OCI-M2 (cell line): ENCODE measurements around the gene PRAMEF12.
"Not testable (repeated sequence)": the region's sequence is repeated elsewhere in the genome, so short reads cannot be mapped to it uniquely, and the experiment has no call there.

Experiments
- DNase-seq: peaks from one replicate; lab custom pipeline; 2025; ENCODE audit not compliant: unreplicated experiment; lab: John Stamatoyannopoulos, UW

PRAMEF12 gene

DNA sequence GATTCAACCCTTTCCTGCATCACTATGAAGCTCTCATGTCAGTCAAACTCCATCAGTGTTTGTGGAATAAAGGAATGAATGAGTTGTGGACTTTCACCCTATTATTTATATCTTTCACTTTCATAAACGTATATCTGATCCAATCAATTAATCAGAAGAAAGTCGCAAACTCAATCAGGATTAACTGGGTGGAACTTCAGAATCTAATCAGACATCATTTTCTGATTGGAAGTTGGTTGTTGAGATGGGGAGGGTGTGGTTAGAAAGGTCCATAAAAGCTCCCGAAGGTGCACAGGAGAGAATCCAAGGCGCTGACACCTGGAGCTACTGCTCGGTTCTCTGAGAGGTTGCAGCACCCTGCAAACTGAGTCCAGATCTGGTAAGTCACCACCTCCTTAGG lies at the start of gene PRAMEF12:
PRAMEF12 (plus strand) TSS at position 301 of the 400 bp plus-strand sequence. CDS start 1,130 bp downstream, outside the sequence.
- no peak for DNase-seq

DNA sequence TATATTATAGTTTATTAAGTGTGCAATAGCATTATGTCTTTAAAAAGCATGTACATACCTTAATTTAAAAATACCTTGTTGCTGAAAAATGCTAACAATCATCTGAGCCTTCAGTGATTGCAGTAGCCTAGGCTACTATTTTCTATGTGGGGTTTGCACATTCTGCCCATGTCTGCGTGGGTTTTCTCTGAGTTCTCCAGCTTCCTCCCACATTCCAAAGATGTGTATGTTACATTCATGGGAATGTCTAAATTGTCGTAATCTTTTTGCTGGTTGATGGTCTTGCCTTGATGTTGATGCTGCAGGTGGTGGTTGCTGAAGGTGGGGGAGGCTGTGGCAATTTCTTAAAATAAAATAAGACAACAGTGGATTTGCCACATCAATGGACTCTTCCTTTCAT lies 45.1 kb upstream of the PRAMEF12 start:
- no peak for DNase-seq

DNA sequence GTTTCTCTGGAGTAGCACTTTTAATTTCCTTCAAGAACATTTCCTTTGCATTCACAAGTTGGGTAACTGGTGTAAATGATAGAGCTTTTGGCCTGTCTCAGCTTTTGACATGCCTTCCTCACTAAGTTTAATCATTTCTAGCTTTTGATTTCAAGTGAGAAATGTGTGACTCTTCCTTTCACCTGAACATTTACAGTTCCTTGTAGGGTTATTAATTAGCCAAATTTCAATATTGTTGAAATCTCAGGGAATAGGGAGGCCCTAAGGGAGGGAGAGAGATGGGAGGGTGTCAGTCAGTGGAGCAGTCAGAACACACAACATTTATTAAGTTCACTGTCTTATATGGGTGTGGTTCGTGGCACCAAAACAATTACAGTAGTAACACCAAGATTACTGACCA lies 43.4 kb upstream of the PRAMEF12 start:
- no peak for DNase-seq

DNA sequence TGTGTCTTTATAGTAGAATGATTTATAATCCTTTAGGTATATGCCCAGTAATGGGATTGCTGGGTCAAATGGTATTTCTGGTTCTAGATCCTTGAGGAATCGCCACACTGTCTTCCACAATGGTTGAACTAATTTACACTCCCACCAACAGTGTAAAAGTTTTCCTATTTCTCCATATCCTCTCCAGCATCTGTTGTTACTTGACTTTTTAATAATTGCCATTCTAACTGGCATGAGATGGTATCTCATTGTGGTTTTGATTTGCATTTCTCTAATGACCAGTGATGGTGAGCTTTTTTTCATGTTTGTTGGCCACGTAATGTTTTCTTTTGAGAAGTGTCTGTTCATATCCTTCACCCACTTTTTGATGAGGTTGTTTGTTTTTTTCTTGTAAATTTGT lies 42.5 kb upstream of the PRAMEF12 start:
- not testable (repeated sequence) for DNase-seq

DNA sequence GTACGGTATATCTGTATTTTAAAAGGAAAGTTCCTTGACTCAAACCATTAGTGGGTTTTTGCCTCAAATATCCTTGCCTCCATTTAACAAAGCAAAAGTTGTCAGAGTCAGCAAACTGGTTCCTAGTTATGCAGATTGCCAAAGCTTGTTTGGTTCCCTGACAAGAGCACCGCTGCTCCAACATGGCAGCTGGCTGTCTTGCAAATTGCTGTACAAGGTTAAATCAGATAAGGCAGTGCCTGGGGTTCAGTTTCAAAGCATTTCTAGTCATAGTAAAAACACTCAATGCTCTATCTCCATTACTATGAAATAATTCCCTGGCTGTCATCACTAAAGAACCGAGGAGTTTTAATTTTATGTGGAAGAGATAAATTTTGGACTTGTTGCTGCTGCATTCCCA lies 38.9 kb upstream of the PRAMEF12 start:
- no peak for DNase-seq

DNA sequence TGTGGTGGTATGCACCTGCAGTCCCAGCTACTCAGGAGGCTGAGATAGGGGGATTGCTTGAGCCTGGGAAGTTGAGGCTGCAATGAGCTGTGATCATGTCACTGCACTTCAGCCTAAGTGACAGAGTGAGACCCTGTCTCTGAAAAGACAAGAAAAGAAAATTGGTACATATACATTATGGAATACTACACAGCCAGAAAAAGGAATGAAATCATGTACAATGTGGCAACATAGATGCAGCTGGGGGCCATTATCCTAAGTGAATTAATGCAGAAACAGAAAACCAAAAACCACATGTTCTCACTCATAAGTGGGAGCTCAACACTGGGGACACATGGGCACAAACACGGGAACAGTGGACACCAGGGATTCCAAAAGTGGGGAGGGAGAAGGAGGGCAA lies 34.6 kb upstream of the PRAMEF12 start:
- DNase-seq, result no peak

DNA sequence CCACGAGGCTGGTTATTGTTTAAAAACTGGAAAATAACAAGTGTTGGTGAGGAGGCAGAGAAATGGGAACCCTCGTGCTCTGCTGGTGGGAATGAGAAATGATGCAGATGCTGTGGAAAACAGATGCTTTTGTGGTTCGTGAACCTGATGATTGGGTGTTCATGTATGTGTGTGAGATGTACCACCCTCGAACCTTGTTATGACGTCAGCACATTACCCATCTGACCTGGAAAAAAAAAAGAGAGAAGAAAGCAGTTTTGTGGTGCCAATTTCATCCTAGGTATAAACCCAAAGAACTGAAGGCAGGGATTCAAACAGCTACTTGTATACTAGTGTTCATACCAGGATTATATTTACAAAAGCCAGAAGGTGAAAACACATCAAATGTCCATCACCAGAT lies 33.9 kb upstream of the PRAMEF12 start:
- no peak for DNase-seq

DNA sequence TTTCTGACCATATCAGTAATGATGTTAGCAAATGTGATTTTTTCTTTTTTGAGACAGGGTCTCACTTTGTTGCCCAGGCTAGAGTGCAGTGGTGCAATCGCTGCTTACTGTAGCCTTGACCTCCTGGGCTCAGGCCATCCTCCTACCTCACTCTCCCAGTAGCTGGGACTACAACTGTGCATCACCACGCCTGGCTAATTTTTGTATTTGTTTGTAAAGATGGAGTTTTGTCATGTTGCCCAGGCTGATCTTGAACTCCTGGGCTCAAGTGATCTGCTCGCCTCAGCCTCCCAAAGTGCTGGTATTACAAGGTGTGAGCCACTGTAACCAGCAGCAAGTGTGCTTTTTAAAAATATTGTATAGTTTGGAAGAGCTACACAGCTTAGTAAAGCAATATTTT lies 31.6 kb upstream of the PRAMEF12 start:
- no peak for DNase-seq

DNA sequence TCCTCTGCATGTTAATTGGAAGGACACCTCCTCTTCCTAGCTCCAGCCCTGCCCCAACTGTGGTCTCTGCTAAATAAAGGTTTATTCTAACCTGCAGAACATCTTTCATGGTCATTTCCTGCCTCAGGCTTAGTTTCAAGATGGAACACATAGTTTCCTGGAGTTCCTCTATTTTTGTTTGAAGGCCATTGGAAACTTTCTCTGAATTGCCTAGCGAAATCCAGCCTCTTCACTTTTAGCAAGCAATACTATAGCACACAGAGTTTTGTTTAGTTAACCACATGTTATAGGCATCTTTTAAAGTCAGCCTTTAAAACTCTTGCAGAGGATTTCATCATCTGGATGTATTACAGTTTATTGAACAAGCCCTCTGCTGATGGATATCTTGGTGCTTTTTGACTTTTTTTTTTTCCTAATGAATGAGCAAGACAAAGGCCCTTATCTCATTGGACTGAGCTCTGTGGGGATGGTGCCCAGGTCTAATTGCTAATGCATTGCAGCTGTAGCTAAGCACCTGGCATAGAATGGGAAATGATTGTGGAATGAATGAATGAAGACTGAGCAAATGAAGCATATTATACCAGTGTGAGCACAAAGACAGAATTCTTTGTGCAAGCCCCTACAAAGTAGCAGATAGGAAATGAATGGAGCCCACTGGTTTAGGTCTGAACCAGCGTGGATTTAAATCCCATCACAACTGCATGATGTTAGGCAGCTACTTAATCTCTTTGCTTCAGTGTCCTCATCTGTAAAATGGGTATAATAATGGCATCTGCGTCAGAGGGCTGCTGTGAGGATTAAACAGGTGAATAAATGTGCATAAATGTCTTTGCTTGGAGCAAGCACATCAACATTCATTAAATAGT lies 28.2 kb upstream of the PRAMEF12 start:
- DNase-seq, result no peak

DNA sequence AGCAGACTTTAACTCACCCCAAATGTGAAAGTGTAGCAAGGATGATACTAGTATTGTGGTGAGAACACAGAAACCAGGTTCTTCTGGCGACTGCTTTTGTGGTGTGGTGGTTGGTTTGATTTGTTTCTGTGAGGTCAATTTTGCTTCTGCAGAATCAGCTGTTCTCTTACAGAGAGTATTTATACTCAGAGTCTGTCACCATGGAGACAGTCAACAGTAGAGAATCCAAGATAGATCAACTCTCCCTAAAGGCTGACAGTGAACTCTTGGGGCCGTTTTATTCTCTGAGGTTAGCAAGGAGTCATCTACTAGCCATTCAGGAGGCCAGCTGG lies 27.6 kb upstream of the PRAMEF12 start, which contains the start of gene CFAP107:
CFAP107 (plus strand) TSS at position 209 of the 332 bp plus-strand sequence. CDS start 231 bp downstream, outside the sequence.
- DNase-seq, result no peak

DNA sequence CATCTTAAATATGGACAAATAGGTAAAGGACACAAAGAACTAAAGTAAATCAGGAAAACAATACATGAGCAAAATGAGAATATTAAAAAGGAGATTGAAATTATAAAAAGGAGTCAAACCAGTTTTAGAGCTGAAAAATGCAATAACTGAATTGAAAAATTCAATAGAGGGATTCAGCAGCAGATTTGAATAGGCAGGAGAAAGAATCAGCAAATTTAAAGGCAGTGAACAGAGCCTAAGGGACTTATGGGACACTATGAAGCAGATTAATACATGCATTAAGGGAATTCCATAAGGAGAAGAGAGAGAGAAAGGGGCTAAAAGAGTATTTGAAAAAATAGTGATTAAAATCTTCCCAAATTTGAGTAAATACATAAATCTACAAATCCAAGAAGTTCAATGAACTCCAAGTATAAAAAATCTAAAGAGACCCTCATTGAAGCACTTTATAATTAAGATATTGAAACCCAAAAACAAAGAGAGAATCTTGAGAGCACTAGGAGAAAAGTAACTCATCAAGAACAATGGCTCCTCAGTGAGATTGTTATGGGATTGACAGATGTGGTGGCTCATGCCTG lies 24.7 kb upstream of the PRAMEF12 start:
- DNase-seq, result no peak

DNA sequence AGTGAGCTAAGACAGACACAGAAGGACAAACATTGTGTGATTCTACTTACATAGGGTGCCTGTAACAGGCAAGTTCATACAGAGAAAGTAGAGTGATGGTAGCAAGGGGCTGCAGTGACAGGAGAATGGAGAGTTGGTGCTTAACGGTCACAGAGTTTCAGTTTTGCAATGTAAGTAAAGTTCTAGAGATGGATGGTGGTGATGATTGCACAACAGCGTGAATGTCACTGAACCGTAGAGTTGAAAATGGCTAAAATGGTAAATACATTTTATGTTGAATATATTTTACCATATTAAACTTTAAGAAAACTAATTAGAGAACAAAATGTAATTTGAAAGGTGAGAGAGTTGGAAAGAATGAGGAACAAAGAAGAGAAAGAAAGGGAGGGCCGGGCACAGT lies 18.8 kb upstream of the PRAMEF12 start:
- DNase-seq, result no peak

DNA sequence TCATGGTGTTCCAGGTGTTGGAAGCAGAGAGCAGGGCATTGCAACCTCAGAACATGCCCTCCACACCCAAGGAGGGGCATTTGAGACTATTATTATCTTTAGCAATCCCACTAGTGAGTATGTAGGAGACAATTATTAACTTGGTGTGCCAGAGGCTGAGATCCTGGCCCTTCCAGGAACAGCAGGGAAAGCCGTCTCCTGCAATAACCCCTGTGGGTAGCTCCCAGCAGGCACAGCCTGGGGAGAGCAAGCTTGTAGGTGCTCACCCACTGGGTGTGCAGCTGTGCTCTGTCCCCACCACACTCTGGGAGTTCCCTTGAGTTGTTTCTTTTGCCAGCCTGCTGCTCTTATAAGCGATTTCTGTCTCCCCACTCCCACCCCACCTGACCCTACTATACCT lies 17.3 kb upstream of the PRAMEF12 start:
- no peak for DNase-seq

DNA sequence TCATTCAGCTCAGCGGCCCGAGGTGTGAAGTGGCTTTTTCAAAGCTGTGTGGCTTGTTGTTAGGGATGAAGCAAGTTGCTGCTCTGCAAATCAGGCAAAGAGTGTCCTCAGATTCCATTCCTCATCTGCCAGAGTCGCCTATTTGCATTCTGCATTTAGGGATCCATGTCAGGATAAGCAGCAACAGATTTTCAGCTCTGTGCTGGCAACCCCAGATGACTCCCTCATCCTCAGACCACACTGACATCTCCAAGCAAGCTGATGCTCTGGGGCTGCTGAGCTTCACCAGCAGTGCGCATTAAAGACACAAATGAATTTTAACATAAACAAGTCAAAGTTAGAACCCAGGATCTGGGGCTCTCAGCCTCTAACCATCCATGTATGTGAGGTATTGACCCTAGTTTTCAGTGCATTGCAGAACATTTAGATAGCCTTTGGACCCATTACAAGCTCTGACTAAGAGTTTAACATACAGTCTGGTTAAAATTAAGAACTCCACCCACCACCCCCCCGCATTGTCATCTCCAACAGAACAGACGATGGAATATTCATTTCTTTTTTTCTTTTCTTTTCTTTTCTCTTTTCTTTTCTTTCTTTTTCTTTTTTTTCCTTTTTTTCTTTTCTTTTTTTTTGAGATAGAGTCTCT lies 16.6 kb upstream of the PRAMEF12 start:
- no peak for DNase-seq

DNA sequence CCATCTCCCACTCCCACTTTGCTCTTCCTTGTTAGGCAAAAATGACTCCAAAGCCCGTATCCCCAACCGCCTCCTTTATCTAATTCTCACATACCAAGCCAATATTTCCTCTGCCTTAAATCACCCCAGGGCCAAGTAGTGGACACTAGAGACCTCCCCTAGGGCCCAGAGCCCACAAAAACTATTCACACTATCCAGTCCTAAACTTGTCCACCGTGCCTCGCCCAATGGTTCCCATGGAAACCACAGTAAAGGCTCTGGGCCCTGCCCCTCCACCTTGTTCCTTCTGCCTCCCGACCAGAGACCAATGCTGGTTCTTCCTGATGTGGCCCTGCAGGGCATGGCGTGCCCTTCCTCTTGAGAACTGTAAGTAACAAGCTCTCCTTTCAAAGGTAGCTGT lies 15.7 kb upstream of the PRAMEF12 start:
- DNase-seq, result no peak

DNA sequence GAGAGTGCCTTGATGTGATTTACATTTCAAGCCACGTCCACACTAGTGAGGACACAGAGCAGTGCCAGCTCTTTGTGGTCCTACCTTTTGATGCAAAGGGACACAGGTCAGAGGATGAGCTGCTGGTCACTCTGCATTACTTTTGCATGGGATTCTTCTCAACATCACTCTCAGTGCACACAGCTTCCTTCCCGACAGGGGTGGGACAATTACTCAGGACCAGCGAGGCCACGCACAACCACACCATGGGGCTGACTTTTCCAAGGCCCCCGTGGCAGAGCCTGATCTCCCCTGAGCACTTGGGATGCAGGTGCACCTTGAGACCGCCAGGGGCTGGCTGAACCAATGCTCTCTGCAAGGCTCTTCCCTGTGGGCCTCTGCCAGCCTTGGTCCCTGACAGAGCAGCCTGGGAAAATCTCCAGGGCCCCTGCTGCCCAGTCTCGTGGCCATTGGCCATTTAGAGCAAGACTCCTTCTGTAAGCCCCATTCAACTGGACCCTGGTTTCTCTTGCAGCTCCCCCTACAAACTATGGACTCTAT lies 13.2 kb upstream of the PRAMEF12 start:
- DNase-seq, result no peak

DNA sequence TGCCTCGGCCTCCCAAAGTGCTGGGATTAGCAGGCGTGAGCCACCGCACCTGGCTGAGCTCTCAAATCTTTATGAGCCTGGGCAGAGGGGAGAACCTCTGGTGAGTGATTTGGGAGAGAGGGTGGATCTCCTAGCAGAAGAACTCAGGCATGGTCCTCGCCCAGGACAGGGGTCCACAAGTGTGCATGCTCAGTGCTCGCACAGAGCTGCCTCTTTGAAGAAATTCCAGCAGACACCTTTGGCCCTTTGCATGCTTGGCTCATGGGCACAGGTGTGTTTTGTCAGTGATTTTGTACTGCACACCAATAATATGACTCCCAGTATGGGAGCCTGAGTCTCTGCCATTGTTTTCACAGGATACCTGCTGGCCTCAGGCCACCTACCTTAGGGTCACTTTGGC lies 11.8 kb upstream of the PRAMEF12 start:
- no peak for DNase-seq

DNA sequence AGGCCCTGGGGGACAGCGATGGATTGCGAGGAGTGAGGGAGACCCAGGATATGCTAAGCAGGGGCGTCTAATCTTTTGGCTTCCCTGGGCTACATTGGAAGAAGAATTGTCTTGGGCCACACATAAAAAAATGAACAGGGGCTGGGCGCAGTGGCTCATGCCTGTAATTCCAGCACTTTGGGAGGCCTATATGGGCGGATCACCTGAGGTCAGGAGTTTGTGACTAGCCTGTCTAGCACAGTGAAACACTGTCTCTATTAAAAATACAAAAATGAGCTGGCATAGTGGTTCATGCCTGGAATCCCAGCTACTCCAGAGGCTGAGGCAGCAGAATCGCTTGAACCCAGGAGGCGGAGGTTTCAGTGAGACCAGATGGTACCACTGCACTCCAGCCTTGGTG lies 10.8 kb upstream of the PRAMEF12 start:
- no peak for DNase-seq

DNA sequence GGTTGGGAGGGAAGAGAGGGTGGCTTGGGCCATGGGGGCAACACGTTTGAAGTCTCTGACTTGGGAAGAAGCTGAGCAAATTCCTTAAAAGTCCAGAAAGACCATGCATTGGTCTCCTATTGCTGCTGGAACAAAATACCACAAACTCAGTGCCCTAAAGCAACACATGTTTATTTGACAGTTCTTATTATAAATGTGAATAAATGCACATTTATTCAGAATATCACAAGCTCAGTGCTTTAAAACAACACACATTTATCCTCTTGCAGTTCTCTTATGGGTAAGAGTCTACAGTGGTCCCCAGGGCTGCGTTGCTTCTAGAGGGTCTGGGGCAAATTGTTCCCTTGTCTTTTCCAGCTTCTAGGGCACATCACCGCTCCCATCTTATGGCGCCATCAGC lies 10.1 kb upstream of the PRAMEF12 start:
- no peak for DNase-seq

DNA sequence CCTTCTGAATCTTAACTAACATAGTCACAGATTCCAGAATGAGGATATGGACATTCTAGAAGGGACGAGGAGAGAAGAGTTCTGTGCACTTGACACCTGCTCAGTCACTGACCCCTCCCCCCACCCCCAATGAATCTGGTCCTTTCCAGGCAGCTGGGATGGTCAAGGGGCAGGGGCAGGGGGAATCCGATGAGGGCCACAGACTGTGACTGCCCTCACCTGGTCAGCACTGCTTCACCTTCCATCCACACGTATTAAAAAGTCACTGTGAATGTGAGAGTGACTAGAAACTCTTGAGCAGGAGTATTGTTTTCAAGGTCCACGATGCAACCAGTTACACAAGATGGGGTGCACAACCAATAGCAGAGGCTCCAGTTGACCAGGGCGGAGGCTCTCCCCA lies 9.5 kb upstream of the PRAMEF12 start:
- no peak for DNase-seq

DNA sequence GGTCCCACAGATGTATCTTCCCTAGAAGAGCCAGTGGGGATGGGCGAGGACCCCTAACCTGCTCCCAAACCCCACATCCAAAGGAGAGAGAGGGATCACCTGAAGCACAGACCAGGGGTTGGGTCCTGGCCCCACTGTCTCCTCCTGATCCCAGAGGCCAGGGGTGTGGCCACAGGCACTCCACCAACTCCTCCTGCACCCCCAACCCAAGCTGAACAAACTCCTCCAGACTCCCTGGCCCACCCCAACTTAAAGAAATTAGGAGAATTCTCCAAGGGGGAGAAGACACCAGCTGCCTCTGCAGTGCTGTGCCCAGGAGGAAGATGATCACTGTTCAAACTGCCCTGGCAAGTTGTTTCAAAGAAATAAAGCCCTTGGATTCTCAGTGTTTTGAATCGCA lies 4.5 kb upstream of the PRAMEF12 start:
- no peak for DNase-seq

DNA sequence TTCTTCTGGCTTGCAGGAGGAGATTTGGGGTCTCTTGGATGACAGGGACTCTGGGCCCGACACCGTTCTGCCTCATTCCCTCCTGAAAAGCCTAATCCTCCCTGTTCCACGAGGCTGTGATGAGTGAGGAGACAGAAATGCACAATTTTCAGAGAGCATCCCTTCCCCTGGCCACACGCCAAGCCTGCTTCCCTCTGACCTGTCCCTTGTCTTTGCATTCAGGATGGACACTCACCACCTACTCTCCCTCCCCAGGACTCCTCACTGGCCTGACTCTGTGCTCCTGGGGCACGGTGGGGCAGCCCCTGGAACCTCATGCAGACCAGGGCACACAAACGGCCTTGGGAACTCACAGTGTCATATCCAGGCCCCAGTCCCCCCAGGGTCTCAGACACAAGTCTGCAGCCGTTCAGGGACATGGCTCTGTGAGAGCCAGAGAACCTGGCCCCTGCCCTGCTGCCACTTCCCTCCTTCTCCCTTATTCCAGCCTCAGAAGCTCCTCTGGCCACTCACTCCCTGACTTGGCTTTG lies 3.5 kb upstream of the PRAMEF12 start:
- DNase-seq, result no peak
